ENCODE measurements around the gene MVK. TPM values are rescaled to one million over a fixed set of nuclear protein-coding genes. Genes with fewer than 3 reads are reported as not detected.

The MVK gene
- total RNA-seq, 1 experiment from 2014 or later: 19.2 TPM

- Histone ChIP-seq H3K23ac (ENCODE audit: insufficient read length, low read depth, low read length) (no peak overlapping the region), H4K5ac (ENCODE audit: insufficient read length, low read depth, low read length) (no peak overlapping the region), H3K4me1 (ENCODE audit: insufficient read depth, low read length) (no peaks in the 10 kb centered on the region), H2AFZ (ENCODE audit: low read length) (no peak overlapping the region), H4K8ac (replicated peaks; ENCODE audit: insufficient read length, low read depth, low read length) (no peak overlapping the region), H4K91ac (ENCODE audit: insufficient read length, low read depth, low read length) (no peak overlapping the region), H3K14ac (ENCODE audit: insufficient read depth, low read length) (no peak overlapping the region), H3K9ac (ENCODE audit: extremely low read depth, insufficient read length, low read length) (no peak overlapping the region), H3K18ac (ENCODE audit: insufficient read length, low read depth, low read length) (no peak overlapping the region), H4K20me1 (ENCODE audit: control insufficient read depth, insufficient read depth, insufficient read length) (no peaks in the 10 kb centered on the region), H3K79me2 (ENCODE audit: insufficient read depth, low read length) (no peaks in the 10 kb centered on the region), H2BK20ac (ENCODE audit: low read depth, low read length, poor library complexity, severe bottlenecking) (no peak overlapping the region), H3K9me3 (ENCODE audit: control insufficient read depth, low read depth, low read length) (no peaks in the 10 kb centered on the region), H2BK15ac (ENCODE audit: low read depth, low read length) (no peak overlapping the region), H2BK120ac (ENCODE audit: low read depth, low read length, poor library complexity, severe bottlenecking) (no peak overlapping the region), H3K4me2 (ENCODE audit: insufficient read depth, insufficient read length, low read length) (no peak overlapping the region), H3K79me1 (ENCODE audit: insufficient read depth, low read depth, low read length, poor library complexity, severe bottlenecking) (no peaks in the 10 kb centered on the region), H3K56ac (ENCODE audit: insufficient read length, low read depth, low read length) (no peak overlapping the region), H2BK12ac (ENCODE audit: insufficient read length, low read depth, low read length) (no peak overlapping the region), H2BK5ac (ENCODE audit: insufficient read length, low read length) (no peak overlapping the region), H2AK5ac (ENCODE audit: insufficient read length, low read length) (no peak overlapping the region), H3K23me2 (ENCODE audit: insufficient read length, low read depth, low read length, poor library complexity, severe bottlenecking) (no peaks in the 10 kb centered on the region), H3T11ph (ENCODE audit: low read length) (no peak overlapping the region), H3K4ac (ENCODE audit: low read depth, low read length) (no peak overlapping the region), H3K27me3 (ENCODE audit: insufficient read depth, low read length) (no peaks in the 10 kb centered on the region), H3K27ac (ENCODE audit: insufficient read length, low read depth, low read length) (no peak overlapping the region)
- H3K36me3 Mint-ChIP-seq (ENCODE audit: insufficient read depth in 1 of 3, low read depth in 3 of 3): peaks cover 3 to 27% (median 26%) of the 10 kb centered on the region in 3 experiments; a peak in 4 of 7 replicates
- WGBS (ENCODE audit: extremely low coverage, insufficient read length, low lambda C conversion rate): no CpG with 5 or more reads among the region's 19 CpGs
- no peaks in the 10 kb centered on the region for H3K9me3 Mint-ChIP-seq
- H3K27ac Mint-ChIP-seq: no peak overlapping the region
- no peak overlapping the region for H3K4me3 Mint-ChIP-seq
- no peak for DNase-seq
- no peaks in the 10 kb centered on the region for H3K27me3 Mint-ChIP-seq (ENCODE audit: low read depth)
- no peak for TF ChIP-seq CTCF (conservative IDR thresholded peaks at IDR 0.05)
- peaks cover 2 to 5% of the 10 kb centered on the region in 2 experiments; a peak in 2 of 4 replicates for H3K4me1 Mint-ChIP-seq
These were observed 18.8 kb downstream of the MVK start for GRCh38 chr12:109592195-109592904.

Data from H9 (cell line).